Activated CD8-positive, alpha-beta memory T cell treated with anti-CD3 and anti-CD28 coated beads, Interleukin-2, amount 50 U/mL, for 4 hours (primary cell): Measurements from ENCODE around the gene NEUROD2.
A peak's percentile ranks its signal among the peaks of the same experiment; 100 is the strongest.

Experiments used
- DNase-seq: peaks from one replicate; pipeline ENCODE4 v3.0.0-alpha.2; 2020

NEUROD2 gene

GRCh38 chr17:39634384-39634871, 26.7 kb upstream of the NEUROD2 start:
- no peak for DNase-seq

- DNase-seq: no peak
Observed at GRCh38 chr17:39633570-39634183, 26.0 kb upstream of the NEUROD2 start.

- DNase-seq: no peak
Observed at GRCh38 chr17:39632153-39632941, 24.6 kb upstream of the NEUROD2 start.

- no peak for DNase-seq
Observed at GRCh38 chr17:39631403-39631802, 23.7 kb upstream of the NEUROD2 start.

GRCh38 chr17:39629898-39630297, 22.2 kb upstream of the NEUROD2 start:
- DNase-seq: no peak

GRCh38 chr17:39629494-39629880, 21.8 kb upstream of the NEUROD2 start:
- DNase-seq: no peak

GRCh38 chr17:39628655-39629493, 21.2 kb upstream of the NEUROD2 start:
- DNase-seq: no peak

GRCh38 chr17:39627712-39628516, 20.2 kb upstream of the NEUROD2 start:
- no peak for DNase-seq

GRCh38 chr17:39627047-39627711, 19.5 kb upstream of the NEUROD2 start:
- DNase-seq: no peak

- peak; percentile 46 for DNase-seq
Observed at GRCh38 chr17:39626171-39627046, 18.7 kb upstream of the NEUROD2 start, which contains the start of gene PPP1R1B. PPP1R1B (plus strand) TSS chr17:39626952; CDS start chr17:39627393, 441 bp downstream.

GRCh38 chr17:39625198-39625785, 17.6 kb upstream of the NEUROD2 start:
- no peak for DNase-seq

GRCh38 chr17:39624313-39624712, 16.6 kb upstream of the NEUROD2 start:
- DNase-seq: no peak

GRCh38 chr17:39623356-39623950, 15.7 kb upstream of the NEUROD2 start:
- DNase-seq: peak; percentile 87

- no peak for DNase-seq
Observed at GRCh38 chr17:39622380-39623006, 14.8 kb upstream of the NEUROD2 start.

- DNase-seq: peak; percentile 86
Observed at GRCh38 chr17:39621523-39622379, 14.0 kb upstream of the NEUROD2 start.

GRCh38 chr17:39619786-39620101, 12.0 kb upstream of the NEUROD2 start:
- no peak for DNase-seq

- no peak for DNase-seq
Observed at GRCh38 chr17:39618956-39619785, 11.5 kb upstream of the NEUROD2 start.
